Measurements from ENCODE around the gene LARP4B.

Gene LARP4B

GRCh38 chr10:916716-917415 is 14.6 kb downstream of the LARP4B start:
- TF ChIP-seq Cebpa-rat (IDR thresholded peaks at IDR 0.05) = no peak
- Histone ChIP-seq H3K36me3 (peaks cover 47% of the 10 kb centered on the region), H4K20me1 (peaks cover 100% of the 10 kb centered on the region)

DNA sequence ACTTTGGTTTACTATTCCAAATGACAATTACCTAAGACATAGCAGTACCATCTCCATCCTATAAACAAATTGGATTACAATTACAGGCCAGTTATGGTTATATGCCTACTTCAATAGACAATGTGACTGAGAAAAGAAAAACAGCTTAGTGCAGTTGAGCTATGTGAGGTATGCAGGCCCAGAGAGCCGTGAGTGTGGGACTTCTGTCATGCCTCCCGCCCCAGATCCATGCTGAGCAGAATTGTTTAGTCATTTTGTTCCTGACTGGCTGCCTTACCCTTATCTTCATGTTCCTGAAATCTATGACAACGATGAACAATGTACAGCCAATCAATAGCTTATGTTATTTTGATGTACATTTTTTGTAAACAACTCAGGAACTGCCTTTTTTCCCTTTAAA is 21.7 kb downstream of the LARP4B start:
- no peak for TF ChIP-seq Cebpa-rat (IDR thresholded peaks at IDR 0.05)
- H3K4me2 ChIP-seq = no peak overlapping the region
- peaks cover 100% of the 10 kb centered on the region for H4K20me1 ChIP-seq
- H3K9me3 ChIP-seq = no peaks in the 10 kb centered on the region
- peaks cover 62% of the 10 kb centered on the region for H3K36me3 ChIP-seq
- no peaks in the 10 kb centered on the region for H3K27me3 ChIP-seq
- peaks cover 14% of the 10 kb centered on the region for H3K4me1 ChIP-seq
- no peak overlapping the region for H3K4me3 ChIP-seq
- H3K9ac ChIP-seq = no peak overlapping the region
- H3K27ac ChIP-seq = no peak overlapping the region

More at GRCh38 chr10:916716-917415, 14.6 kb downstream of the LARP4B start:
- no peak overlapping the region for H3K9ac ChIP-seq
- no peaks in the 10 kb centered on the region for H3K27me3 ChIP-seq
- H3K4me1 ChIP-seq = no peaks in the 10 kb centered on the region
- H3K4me2 ChIP-seq = no peak overlapping the region
- no peak overlapping the region for H3K4me3 ChIP-seq
- no peak overlapping the region for H3K27ac ChIP-seq
- H3K9me3 ChIP-seq = peaks cover 16% of the 10 kb centered on the region; the same call in 1 of the 2 replicates

DNA sequence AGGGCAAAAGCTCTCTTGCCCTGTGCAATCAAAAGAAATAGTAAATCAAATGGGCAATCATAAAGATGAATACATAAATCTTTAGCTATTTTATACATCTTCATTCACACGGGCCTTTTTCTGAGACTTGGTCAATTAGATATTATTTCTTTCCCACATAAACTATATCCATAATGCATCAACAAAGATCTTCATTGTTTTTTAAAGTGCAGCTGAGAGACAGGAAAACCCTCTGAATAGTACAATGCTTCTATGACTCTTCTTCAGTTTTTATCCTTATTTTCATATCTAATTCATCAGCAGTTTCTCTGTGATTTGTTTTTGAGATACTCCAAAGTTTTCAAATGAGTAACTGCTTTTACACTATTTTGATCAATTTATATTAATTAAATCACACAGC is 25.5 kb downstream of the LARP4B start:
- H3K4me2 ChIP-seq = no peak overlapping the region

GRCh38 chr10:905503-905902 is 26.0 kb downstream of the LARP4B start:
- H3K27ac ChIP-seq = no peak overlapping the region
- no peaks in the 10 kb centered on the region for H3K9me3 ChIP-seq
- no peaks in the 10 kb centered on the region for H3K27me3 ChIP-seq
- no peak overlapping the region for H3K4me3 ChIP-seq
- peaks cover 76% of the 10 kb centered on the region for H3K36me3 ChIP-seq
- peaks cover 100% of the 10 kb centered on the region for H4K20me1 ChIP-seq
- H3K4me2 ChIP-seq = no peak overlapping the region
- peaks cover 28% of the 10 kb centered on the region for H3K4me1 ChIP-seq
- no peak overlapping the region for H3K9ac ChIP-seq
- no peak for TF ChIP-seq Cebpa-rat (IDR thresholded peaks at IDR 0.05)

More for the DNA sequence above, 25.5 kb downstream of the LARP4B start:
- Histone ChIP-seq H4K20me1 (peaks cover 100% of the 10 kb centered on the region), H3K4me3 (no peak overlapping the region), H3K27ac (no peak overlapping the region), H3K9ac (no peak overlapping the region), H3K9me3 (no peaks in the 10 kb centered on the region), H3K4me1 (peaks cover 28% of the 10 kb centered on the region), H3K27me3 (no peaks in the 10 kb centered on the region), H3K36me3 (peaks cover 76% of the 10 kb centered on the region)
- TF ChIP-seq Cebpa-rat (IDR thresholded peaks at IDR 0.05) = no peak

GRCh38 chr10:904403-904802 is 27.1 kb downstream of the LARP4B start:
- peaks cover 33% of the 10 kb centered on the region for H3K4me1 ChIP-seq
- H3K4me2 ChIP-seq = no peak overlapping the region
- H3K4me3 ChIP-seq = no peak overlapping the region
- no peak overlapping the region for H3K27ac ChIP-seq
- H3K9ac ChIP-seq = no peak overlapping the region
- peaks cover 66% of the 10 kb centered on the region for H3K36me3 ChIP-seq
- TF ChIP-seq Cebpa-rat (IDR thresholded peaks at IDR 0.05) = no peak
- H3K27me3 ChIP-seq = no peaks in the 10 kb centered on the region
- H4K20me1 ChIP-seq = peaks cover 100% of the 10 kb centered on the region
- no peaks in the 10 kb centered on the region for H3K9me3 ChIP-seq

DNA sequence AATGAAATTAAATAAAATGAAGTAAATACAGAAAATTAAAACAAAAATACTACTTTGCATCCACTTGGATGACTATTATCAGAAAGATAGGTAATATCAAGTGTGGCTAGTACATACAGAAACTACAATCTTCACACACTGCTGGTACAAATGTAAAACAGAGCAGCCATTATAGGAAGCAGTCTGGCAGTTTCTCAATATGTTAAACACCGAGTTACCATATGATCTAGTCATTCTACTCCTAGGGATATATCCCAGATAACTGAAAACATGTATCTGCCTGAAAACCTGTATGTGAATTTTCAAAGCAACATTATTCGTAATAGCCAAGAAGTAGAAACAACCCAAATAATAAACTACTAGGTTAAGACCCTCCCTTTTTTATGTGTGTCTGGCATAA is 33.4 kb downstream of the LARP4B start:
- no peak overlapping the region for H3K4me2 ChIP-seq
- H3K27me3 ChIP-seq = no peaks in the 10 kb centered on the region

DNA sequence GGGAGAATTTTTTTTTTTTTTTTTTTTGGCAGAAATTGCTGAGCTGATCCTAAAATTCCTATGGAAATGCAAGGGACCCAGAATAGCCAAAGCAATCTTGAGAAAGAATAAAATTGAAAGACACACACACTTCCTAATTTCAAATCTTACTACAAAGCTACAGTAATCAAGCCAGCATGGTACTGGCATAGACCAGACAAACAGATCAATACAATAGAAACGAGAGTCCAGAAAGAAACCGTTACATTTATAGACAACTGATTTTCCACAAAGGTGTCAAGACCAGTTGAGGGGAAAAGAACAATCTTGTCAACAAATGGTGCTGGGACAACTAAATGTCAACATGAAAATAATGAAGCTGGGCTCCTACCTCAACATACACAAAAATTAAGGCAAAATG is 34.5 kb downstream of the LARP4B start:
- H3K4me3 ChIP-seq = no peak overlapping the region
- H3K4me2 ChIP-seq = no peak overlapping the region
- H3K9ac ChIP-seq = no peak overlapping the region
- H3K27ac ChIP-seq = no peak overlapping the region
- no peaks in the 10 kb centered on the region for H3K27me3 ChIP-seq
- TF ChIP-seq Cebpa-rat (IDR thresholded peaks at IDR 0.05) = no peak
- peaks cover 100% of the 10 kb centered on the region for H4K20me1 ChIP-seq
- peaks cover 15% of the 10 kb centered on the region for H3K36me3 ChIP-seq
- peaks cover 5% of the 10 kb centered on the region; the same call in 1 of the 2 replicates for H3K4me1 ChIP-seq
- H3K9me3 ChIP-seq = no peaks in the 10 kb centered on the region

More for the DNA sequence above, 33.4 kb downstream of the LARP4B start:
- H3K9me3 ChIP-seq = no peaks in the 10 kb centered on the region
- no peak overlapping the region for H3K4me3 ChIP-seq
- no peak overlapping the region for H3K9ac ChIP-seq
- H3K4me1 ChIP-seq = peaks cover 8% of the 10 kb centered on the region
- H3K36me3 ChIP-seq = peaks cover 24% of the 10 kb centered on the region
- H3K27ac ChIP-seq = no peak overlapping the region
- TF ChIP-seq Cebpa-rat (IDR thresholded peaks at IDR 0.05) = no peak
- peaks cover 100% of the 10 kb centered on the region for H4K20me1 ChIP-seq

GRCh38 chr10:895324-895723 is 36.2 kb downstream of the LARP4B start:
- H3K27me3 ChIP-seq = no peaks in the 10 kb centered on the region
- no peak overlapping the region for H3K4me2 ChIP-seq
- no peak for TF ChIP-seq Cebpa-rat (IDR thresholded peaks at IDR 0.05)
- H3K9ac ChIP-seq = no peak overlapping the region
- H4K20me1 ChIP-seq = peaks cover 100% of the 10 kb centered on the region
- peaks cover 7% of the 10 kb centered on the region for H3K36me3 ChIP-seq
- H3K27ac ChIP-seq = no peak overlapping the region
- H3K9me3 ChIP-seq = no peaks in the 10 kb centered on the region
- peaks cover 5% of the 10 kb centered on the region; the same call in 1 of the 2 replicates for H3K4me1 ChIP-seq
- no peak overlapping the region for H3K4me3 ChIP-seq

DNA sequence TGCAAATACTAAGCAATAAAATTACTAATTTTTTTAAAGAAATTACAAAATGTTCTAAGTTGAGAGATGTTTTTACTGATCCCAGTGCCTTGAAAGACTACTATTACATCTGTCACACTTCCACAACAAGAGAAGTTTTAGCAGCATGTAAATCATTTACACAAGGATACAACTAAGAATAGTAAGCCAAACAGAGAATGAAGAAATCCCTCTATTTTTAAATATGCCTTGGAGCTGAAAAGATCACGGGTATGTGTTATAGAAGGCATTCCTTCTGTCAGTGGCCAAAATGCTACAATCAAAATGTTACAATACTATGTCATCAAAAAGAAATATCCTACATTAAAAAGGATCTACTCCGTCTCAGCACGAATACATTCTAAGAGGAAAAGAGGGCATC is 52.6 kb downstream of the LARP4B start:
- H3K9ac ChIP-seq = no peak overlapping the region
- H3K4me1 ChIP-seq = no peaks in the 10 kb centered on the region
- no peak overlapping the region for H3K4me3 ChIP-seq
- no peak overlapping the region for H3K27ac ChIP-seq
- TF ChIP-seq Cebpa-rat (IDR thresholded peaks at IDR 0.05) = no peak
- H4K20me1 ChIP-seq = peaks cover 89% of the 10 kb centered on the region
- H3K4me2 ChIP-seq = no peak overlapping the region
- no peaks in the 10 kb centered on the region for H3K9me3 ChIP-seq
- no peaks in the 10 kb centered on the region for H3K27me3 ChIP-seq
- H3K36me3 ChIP-seq = peaks cover 96% of the 10 kb centered on the region

- Histone ChIP-seq H3K9ac (no peak overlapping the region), H3K4me2 (no peak overlapping the region), H3K4me3 (no peak overlapping the region), H4K20me1 (peaks cover 90% of the 10 kb centered on the region), H3K4me1 (no peaks in the 10 kb centered on the region), H3K27me3 (no peaks in the 10 kb centered on the region), H3K9me3 (no peaks in the 10 kb centered on the region), H3K36me3 (peaks cover 93% of the 10 kb centered on the region), H3K27ac (no peak overlapping the region)
- TF ChIP-seq Cebpa-rat (IDR thresholded peaks at IDR 0.05) = no peak
These were observed 53.2 kb downstream of the LARP4B start for GRCh38 chr10:878333-878759.
